HG02798 (cell line): ENCODE measurements around the gene SLC16A6.
"Not testable (repeated sequence)": the region's sequence is repeated elsewhere in the genome, so short reads cannot be mapped to it uniquely, and the experiment has no call there.

Experiments used
- ATAC-seq: cut with Tn5 transposase; IDR thresholded peaks from one replicate; pipeline ENCODE4 v1.9.1; 2021; ENCODE audit warnings: mild to moderate bottlenecking; ENCODE audit not compliant: unreplicated experiment, poor library complexity

SLC16A6 gene

GRCh38 chr17:68315930-68316329 lies 25.0 kb upstream of the SLC16A6 start:
- no peak for ATAC-seq

DNA sequence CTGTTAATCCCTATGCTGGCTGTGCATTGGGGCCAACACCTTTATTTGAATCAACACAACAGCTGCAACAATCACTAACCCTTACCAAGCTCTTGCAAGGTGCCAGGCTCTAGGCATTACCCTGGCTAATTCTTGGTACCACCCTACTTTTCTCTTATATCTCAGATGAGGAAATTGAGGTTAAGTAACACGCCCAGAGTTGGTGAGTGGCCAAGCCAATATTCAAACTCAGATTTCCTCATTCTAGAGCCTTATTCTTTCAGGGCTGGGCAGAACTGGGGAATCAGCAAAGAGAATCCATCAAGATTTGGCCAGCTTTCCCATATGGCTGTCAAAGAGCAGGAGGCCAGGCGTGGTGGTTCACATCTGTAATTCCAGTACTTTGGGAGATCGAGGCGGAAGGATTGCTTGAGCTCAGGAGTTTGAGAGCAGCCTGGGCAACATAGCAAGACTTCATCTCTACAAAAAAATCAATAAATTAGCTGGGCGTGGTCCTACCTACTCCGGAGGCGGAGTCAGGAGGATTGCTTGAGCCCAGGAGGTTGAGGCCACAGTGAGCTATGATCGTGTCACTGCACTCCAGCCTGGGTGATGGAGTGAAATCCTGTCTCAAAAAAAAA lies 24.1 kb upstream of the SLC16A6 start:
- no peak for ATAC-seq

DNA sequence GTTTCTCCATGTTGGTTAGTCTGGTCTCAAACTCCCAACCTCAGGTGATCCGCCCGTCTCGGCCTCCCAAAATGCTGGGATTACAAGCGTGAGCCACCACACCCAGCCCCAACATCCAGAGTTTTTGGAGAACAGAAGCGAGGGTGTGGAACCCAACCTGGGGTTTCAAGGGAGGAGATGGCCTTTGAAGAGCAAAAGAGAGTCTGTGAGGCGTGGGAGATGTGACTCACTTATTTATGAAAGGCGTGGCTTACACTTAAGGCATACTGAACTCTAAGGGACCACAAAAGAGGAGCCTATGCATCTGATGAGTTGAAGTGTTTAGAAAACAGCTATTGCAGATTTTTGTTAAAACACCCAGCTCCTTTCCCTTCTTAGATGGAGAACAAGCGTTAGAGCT lies 19.2 kb upstream of the SLC16A6 start:
- no peak for ATAC-seq

DNA sequence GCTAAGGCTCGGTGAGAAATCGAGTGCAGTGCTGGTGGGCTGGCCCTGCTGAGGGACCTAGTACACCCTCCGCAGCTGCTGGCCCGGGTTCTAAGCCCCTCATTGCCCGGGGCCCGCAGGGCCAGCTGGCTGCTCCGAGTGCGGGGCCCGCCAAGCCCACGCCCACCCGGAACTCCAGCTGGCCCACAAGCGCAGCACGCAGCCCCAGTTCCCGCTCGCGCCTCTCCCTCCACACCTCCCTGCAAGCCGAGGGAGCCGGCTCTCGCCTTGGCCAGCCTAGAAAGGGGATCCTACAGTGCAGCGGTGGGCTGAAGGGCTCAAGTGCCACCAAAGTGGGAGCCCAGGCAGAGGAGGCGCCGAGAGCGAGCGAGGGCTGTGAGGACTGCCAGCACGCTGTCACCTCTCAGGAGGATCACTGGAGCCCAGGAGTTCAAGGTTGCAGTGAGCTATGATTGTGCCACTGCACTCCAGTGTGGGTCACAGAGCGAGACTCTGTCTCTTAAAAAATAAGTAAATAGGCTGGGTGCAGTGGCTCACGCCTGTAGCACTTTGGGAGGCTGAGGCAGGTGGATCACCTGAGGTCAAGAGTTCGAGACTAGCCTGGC lies 18.2 kb upstream of the SLC16A6 start:
- not testable (repeated sequence) for ATAC-seq

- ATAC-seq = not testable (repeated sequence)
Observed at GRCh38 chr17:68308486-68308885, 17.6 kb upstream of the SLC16A6 start.

GRCh38 chr17:68307443-68307842 lies 16.5 kb upstream of the SLC16A6 start:
- ATAC-seq = no peak

DNA sequence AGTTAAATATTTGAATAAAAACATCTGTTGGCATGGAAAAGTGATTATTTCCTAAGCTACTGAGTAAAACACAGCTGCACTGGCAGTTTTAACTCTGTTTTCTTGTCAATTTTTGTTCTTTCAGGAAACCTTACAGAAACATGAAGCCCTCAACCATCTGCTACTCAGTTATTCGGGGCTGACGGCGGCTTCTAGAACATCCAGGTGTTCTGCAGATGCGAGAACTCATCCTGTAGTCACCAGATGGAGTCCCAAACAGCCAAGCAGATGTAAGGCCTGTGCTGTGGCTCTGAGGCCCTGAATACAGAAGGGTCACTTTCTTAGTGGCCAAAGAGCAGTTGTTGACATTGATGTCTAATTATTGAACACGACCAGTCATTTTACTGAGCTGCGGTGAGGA lies 15.9 kb upstream of the SLC16A6 start:
- no peak for ATAC-seq

- no peak for ATAC-seq
Observed at GRCh38 chr17:68305142-68305541, 14.2 kb upstream of the SLC16A6 start.

DNA sequence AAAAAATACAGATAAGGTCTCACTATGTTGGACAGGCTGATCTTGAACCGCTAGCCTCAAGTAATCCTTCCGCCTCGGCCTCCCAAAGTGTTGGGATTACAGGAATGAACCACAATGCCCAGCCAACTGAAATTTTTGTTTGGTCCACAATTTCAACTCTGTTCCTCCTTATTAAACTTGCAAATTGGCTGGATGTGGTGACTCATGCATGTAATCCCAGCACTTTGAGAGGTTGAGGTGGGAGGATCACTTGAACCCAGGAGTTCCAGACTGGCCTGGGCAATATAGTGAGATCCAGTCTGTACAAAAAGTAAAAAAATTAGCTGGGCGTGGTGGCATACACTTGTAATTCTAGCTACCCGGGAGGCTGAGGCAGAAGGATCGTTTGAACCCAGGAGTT lies 13.8 kb upstream of the SLC16A6 start:
- no peak for ATAC-seq

GRCh38 chr17:68302666-68303065 lies 11.7 kb upstream of the SLC16A6 start:
- no peak for ATAC-seq

- ATAC-seq = no peak
Observed at GRCh38 chr17:68302066-68302564, 11.2 kb upstream of the SLC16A6 start.

- ATAC-seq = no peak
Observed at GRCh38 chr17:68301438-68301959, 10.6 kb upstream of the SLC16A6 start.

- ATAC-seq = no peak
Observed at GRCh38 chr17:68299817-68300216, 8.9 kb upstream of the SLC16A6 start.

DNA sequence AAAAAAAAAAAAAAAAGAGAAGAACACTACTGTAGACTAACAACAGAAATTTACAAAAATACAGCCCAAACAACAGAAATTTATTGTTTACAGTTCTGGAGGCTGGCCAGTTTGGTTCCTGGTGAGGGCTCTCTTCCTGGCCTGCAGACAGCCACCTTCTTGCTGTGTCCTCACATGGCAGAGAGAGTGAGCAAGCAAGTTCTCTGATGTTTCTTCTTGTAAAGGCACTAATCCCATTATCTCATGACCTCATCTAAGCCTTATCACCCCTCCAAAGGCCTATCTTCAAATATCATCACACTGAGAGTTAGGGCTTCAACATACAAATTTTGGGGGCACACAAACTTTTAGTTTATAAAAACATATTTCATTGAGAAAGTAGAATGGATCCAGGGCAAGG lies 7.7 kb upstream of the SLC16A6 start:
- ATAC-seq = no peak

- ATAC-seq = no peak
Observed at GRCh38 chr17:68297195-68297594, 6.3 kb upstream of the SLC16A6 start.

DNA sequence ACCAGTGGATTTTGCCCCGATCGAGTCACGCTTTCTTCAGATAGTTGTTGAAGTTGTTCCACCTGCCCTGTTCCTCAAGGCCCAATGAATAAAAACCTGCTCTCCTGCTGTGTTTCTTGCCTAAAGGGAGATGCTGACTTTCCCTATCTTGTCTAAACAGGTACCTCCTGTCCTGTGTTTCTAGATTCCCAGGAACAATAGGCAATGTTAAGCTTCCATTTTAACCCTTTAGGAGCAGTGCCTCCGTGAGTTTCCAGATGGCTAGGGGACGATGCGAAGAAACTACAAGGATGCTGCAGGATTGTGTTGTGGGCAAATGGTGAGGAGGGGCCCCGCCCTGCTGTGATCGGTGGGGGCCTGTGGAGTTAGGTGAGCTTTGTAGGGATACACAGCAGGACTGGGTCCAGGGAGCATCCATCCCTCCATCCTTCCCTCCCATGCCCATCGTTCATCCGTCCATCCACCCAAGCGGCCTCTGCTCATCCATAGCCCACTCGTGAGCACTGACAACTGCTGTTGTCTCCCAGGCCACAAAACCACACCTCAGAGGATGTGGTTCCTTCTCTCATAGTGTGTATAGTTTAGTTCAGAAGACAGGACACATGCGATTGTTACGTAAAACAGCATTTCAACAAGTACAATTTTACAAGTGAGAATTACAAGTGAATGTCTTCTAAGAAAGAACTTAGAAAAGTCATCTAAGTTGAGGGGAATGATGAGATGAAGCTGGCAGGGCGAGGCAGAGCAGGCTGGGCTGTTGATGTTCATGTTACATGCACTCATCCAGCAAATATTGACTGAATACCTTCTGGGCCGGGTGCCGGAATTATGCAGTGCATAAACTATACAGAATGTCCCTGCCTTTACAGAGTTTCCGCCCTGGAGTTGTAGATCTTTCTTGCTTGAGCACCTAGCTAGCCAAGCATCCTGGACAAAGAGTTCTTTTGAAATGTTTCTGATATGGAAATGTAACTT lies 5.6 kb upstream of the SLC16A6 start:
- no peak for ATAC-seq

GRCh38 chr17:68295086-68295485 lies 4.2 kb upstream of the SLC16A6 start:
- no peak for ATAC-seq

- ATAC-seq = no peak
Observed at GRCh38 chr17:68294617-68295016, 3.7 kb upstream of the SLC16A6 start.

DNA sequence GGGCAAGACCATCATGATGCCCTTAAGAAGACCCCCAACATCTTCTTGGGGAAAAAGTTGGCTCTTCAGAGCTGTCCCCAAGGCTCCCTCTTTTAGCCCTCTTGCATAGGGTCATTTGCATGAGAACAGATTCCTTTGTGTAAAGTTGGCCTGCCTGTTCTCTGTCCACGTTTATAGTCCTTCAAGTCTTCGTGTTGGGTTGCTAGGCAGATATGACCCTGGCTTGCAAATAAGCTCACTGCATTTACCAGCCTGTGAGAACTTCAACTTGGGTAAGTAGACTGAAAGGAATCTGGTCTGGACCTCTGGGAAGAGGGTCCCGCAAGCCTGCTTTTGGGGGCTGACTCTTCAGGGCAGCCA lies 3.2 kb upstream of the SLC16A6 start:
- ATAC-seq = no peak

GRCh38 chr17:68293490-68294195 lies 2.7 kb upstream of the SLC16A6 start:
- no peak for ATAC-seq
